Measurements from ENCODE around the gene TSPO. TPM values are rescaled to one million over a fixed set of nuclear protein-coding genes. Genes with fewer than 3 reads are reported as not detected.

Gene TSPO
- total and polyA plus RNA-seq, 2 experiments from 2014 or later: 34.6 to 44.7 TPM

DNA sequence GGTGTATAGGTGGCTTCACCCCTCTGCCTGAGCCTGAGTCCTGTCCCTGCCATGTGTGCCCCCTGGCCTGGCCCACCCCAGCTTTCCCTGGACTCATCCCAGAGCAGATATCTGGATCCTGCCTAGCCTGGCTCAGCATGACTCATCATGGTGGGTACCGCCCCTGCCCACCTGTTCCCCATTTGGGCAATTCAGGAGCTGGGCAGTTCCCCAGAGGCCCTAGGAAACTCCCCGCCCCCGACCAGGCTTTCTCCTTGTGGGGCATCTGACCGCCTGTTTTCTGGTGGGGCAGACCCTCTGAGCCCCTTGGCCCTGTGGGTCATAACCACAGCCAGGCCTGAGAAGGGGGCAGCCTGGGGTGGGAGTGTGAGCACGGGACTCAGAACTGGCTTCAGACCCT is 4.4 kb downstream of the TSPO start:
- no peaks in the 10 kb centered on the region; the same call in 1 of the 2 replicates for H3F3A ChIP-seq (replicated peaks; ENCODE audit: low read depth)
- Mint-ChIP-seq H3K27ac (no peak overlapping the region), H3K4me3 (no peak overlapping the region), H3K9me3 (no peaks in the 10 kb centered on the region), H3K4me1 (peaks cover 6% of the 10 kb centered on the region), H3K27me3 (ENCODE audit: insufficient read depth, low read depth, poor library complexity) (peaks cover 20% of the 10 kb centered on the region), H3K36me3 (ENCODE audit: low read depth) (no peaks in the 10 kb centered on the region)
- H3K36me3 ChIP-seq (ENCODE audit: insufficient read depth): no peaks in the 10 kb centered on the region
- no peak overlapping the region for H3K4me2 ChIP-seq
- H3K27ac ChIP-seq (ENCODE audit: low read depth): no peak overlapping the region
- H3K9me2 ChIP-seq (ENCODE audit: insufficient read depth): no peaks in the 10 kb centered on the region
- no peak for TF ChIP-seq EZH2phosphoT487 (IDR thresholded peaks at IDR 0.05; ENCODE audit: unreplicated experiment)
- TF ChIP-seq EZH2 (IDR thresholded peaks at IDR 0.05; ENCODE audit: low read depth, unreplicated experiment): no peak
- TF ChIP-seq, protein P1, sequence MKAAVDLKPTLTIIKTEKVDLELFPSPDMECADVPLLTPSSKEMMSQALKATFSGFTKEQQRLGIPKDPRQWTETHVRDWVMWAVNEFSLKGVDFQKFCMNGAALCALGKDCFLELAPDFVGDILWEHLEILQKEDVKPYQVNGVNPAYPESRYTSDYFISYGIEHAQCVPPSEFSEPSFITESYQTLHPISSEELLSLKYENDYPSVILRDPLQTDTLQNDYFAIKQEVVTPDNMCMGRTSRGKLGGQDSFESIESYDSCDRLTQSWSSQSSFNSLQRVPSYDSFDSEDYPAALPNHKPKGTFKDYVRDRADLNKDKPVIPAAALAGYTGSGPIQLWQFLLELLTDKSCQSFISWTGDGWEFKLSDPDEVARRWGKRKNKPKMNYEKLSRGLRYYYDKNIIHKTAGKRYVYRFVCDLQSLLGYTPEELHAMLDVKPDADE (IDR thresholded peaks at IDR 0.05): no peak
- no peak for TF ChIP-seq STAT1 (IDR thresholded peaks at IDR 0.05; ENCODE audit: unreplicated experiment)
- TF ChIP-seq ZNF114 (CRISPR knock-in tag; IDR thresholded peaks at IDR 0.05): no peak
- TF ChIP-seq NANOG (IDR thresholded peaks at IDR 0.05; ENCODE audit: borderline replicate concordance): no peak
- TF ChIP-seq POLR2AphosphoS5 (IDR thresholded peaks at IDR 0.05; ENCODE audit: low read depth): no peak
- no peaks in the 10 kb centered on the region for H3K4me1 ChIP-seq (ENCODE audit: insufficient read depth)
- no peaks in the 10 kb centered on the region for H3K79me2 ChIP-seq (replicated peaks; ENCODE audit: insufficient read depth)
- no peak overlapping the region for H3K4me3 ChIP-seq
- ATAC-seq: no peak
- H2AFZ ChIP-seq: no peak overlapping the region
- no peaks in the 10 kb centered on the region for H4K20me1 ChIP-seq (replicated peaks; ENCODE audit: insufficient read depth)
- peaks cover 12% of the 10 kb centered on the region for H3K27me3 ChIP-seq (ENCODE audit: insufficient read depth)
- DNase-seq (ENCODE audit: low spot score): no peak

DNA sequence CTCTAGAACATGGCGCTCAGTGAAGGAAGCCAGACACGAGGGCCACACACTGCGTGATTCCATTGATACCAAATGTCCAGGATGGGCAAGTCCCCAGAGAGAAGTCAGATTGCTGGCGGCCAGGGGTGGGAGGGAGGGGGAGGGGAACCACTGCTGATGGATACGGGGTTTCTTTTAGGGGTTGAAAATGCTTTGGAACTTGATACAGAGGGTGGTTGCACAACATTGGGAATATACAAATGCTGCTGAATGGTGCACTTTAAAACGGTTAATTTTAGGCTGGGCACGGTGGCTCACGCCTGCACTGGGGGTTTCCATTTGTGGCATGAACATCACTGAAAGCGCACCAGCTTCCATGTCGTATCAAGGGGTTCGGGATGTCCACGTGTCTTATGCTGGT is 5.1 kb downstream of the TSPO start:
- Histone ChIP-seq H2AFZ (no peak overlapping the region), H3K27me3 (ENCODE audit: insufficient read depth) (peaks cover 9% of the 10 kb centered on the region), H3K36me3 (ENCODE audit: insufficient read depth) (no peaks in the 10 kb centered on the region), H4K20me1 (replicated peaks; ENCODE audit: insufficient read depth) (no peaks in the 10 kb centered on the region), H3K27ac (ENCODE audit: low read depth) (no peak overlapping the region), H3K9me2 (ENCODE audit: insufficient read depth) (no peaks in the 10 kb centered on the region), H3K4me3 (no peak overlapping the region), H3K79me2 (replicated peaks; ENCODE audit: insufficient read depth) (no peaks in the 10 kb centered on the region), H3K4me1 (ENCODE audit: insufficient read depth) (no peaks in the 10 kb centered on the region), H3F3A (replicated peaks; ENCODE audit: low read depth) (no peaks in the 10 kb centered on the region; the same call in 1 of the 2 replicates), H3K4me2 (no peak overlapping the region)
- no peak overlapping the region for H3K4me3 Mint-ChIP-seq
- H3K27ac Mint-ChIP-seq: no peak overlapping the region
- H3K36me3 Mint-ChIP-seq (ENCODE audit: low read depth): no peaks in the 10 kb centered on the region
- DNase-seq (ENCODE audit: low spot score) (no peak), ATAC-seq (no peak)
- peaks cover 16% of the 10 kb centered on the region for H3K27me3 Mint-ChIP-seq (ENCODE audit: insufficient read depth, low read depth, poor library complexity)
- H3K9me3 Mint-ChIP-seq: no peaks in the 10 kb centered on the region
- H3K4me1 Mint-ChIP-seq: peaks cover 6% of the 10 kb centered on the region
- TF ChIP-seq ZNF114 (CRISPR knock-in tag; IDR thresholded peaks at IDR 0.05) (no peak), JUNB (IDR thresholded peaks at IDR 0.05; ENCODE audit: unreplicated experiment) (no peak), ZNF331 (CRISPR knock-in tag; IDR thresholded peaks at IDR 0.05; ENCODE audit: low read depth) (no peak), STAT1 (IDR thresholded peaks at IDR 0.05; ENCODE audit: unreplicated experiment) (no peak), EZH2phosphoT487 (IDR thresholded peaks at IDR 0.05; ENCODE audit: unreplicated experiment) (no peak), POLR2AphosphoS5 (IDR thresholded peaks at IDR 0.05; ENCODE audit: low read depth) (no peak)
- TF ChIP-seq, protein P2, sequence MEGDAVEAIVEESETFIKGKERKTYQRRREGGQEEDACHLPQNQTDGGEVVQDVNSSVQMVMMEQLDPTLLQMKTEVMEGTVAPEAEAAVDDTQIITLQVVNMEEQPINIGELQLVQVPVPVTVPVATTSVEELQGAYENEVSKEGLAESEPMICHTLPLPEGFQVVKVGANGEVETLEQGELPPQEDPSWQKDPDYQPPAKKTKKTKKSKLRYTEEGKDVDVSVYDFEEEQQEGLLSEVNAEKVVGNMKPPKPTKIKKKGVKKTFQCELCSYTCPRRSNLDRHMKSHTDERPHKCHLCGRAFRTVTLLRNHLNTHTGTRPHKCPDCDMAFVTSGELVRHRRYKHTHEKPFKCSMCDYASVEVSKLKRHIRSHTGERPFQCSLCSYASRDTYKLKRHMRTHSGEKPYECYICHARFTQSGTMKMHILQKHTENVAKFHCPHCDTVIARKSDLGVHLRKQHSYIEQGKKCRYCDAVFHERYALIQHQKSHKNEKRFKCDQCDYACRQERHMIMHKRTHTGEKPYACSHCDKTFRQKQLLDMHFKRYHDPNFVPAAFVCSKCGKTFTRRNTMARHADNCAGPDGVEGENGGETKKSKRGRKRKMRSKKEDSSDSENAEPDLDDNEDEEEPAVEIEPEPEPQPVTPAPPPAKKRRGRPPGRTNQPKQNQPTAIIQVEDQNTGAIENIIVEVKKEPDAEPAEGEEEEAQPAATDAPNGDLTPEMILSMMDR (conservative IDR thresholded peaks at IDR 0.05; ENCODE audit: low read depth in 2 of 2): no peak
- TF ChIP-seq, protein P3, sequence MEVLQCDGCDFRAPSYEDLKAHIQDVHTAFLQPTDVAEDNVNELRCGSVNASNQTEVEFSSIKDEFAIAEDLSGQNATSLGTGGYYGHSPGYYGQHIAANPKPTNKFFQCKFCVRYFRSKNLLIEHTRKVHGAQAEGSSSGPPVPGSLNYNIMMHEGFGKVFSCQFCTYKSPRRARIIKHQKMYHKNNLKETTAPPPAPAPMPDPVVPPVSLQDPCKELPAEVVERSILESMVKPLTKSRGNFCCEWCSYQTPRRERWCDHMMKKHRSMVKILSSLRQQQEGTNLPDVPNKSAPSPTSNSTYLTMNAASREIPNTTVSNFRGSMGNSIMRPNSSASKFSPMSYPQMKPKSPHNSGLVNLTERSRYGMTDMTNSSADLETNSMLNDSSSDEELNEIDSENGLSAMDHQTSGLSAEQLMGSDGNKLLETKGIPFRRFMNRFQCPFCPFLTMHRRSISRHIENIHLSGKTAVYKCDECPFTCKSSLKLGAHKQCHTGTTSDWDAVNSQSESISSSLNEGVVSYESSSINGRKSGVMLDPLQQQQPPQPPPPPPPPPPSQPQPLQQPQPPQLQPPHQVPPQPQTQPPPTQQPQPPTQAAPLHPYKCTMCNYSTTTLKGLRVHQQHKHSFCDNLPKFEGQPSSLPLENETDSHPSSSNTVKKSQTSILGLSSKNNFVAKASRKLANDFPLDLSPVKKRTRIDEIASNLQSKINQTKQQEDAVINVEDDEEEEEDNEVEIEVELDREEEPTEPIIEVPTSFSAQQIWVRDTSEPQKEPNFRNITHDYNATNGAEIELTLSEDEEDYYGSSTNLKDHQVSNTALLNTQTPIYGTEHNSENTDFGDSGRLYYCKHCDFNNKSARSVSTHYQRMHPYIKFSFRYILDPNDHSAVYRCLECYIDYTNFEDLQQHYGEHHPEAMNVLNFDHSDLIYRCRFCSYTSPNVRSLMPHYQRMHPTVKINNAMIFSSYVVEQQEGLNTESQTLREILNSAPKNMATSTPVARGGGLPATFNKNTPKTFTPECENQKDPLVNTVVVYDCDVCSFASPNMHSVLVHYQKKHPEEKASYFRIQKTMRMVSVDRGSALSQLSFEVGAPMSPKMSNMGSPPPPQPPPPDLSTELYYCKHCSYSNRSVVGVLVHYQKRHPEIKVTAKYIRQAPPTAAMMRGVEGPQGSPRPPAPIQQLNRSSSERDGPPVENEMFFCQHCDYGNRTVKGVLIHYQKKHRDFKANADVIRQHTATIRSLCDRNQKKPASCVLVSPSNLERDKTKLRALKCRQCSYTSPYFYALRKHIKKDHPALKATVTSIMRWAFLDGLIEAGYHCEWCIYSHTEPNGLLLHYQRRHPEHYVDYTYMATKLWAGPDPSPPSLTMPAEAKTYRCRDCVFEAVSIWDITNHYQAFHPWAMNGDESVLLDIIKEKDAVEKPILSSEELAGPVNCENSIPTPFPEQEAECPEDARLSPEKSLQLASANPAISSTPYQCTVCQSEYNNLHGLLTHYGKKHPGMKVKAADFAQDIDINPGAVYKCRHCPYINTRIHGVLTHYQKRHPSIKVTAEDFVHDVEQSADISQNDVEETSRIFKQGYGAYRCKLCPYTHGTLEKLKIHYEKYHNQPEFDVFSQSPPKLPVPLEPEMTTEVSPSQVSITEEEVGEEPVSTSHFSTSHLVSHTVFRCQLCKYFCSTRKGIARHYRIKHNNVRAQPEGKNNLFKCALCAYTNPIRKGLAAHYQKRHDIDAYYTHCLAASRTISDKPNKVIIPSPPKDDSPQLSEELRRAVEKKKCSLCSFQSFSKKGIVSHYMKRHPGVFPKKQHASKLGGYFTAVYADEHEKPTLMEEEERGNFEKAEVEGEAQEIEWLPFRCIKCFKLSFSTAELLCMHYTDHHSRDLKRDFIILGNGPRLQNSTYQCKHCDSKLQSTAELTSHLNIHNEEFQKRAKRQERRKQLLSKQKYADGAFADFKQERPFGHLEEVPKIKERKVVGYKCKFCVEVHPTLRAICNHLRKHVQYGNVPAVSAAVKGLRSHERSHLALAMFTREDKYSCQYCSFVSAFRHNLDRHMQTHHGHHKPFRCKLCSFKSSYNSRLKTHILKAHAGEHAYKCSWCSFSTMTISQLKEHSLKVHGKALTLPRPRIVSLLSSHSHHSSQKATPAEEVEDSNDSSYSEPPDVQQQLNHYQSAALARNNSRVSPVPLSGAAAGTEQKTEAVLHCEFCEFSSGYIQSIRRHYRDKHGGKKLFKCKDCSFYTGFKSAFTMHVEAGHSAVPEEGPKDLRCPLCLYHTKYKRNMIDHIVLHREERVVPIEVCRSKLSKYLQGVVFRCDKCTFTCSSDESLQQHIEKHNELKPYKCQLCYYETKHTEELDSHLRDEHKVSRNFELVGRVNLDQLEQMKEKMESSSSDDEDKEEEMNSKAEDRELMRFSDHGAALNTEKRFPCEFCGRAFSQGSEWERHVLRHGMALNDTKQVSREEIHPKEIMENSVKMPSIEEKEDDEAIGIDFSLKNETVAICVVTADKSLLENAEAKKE (CRISPR knock-in tag; IDR thresholded peaks at IDR 0.05): no peak
